ENCODE results near the gene ERC1.

Gene ERC1

GRCh38 chr12:990661-991349, at the start of gene ERC1:
ERC1 (plus strand) TSS chr12:991223; CDS start chr12:1027904, 36,681 bp downstream.
- in situ Hi-C loops (cut with HindIII; ENCODE audit: low sequenced_read_pairs) = no loop called here

DNA sequence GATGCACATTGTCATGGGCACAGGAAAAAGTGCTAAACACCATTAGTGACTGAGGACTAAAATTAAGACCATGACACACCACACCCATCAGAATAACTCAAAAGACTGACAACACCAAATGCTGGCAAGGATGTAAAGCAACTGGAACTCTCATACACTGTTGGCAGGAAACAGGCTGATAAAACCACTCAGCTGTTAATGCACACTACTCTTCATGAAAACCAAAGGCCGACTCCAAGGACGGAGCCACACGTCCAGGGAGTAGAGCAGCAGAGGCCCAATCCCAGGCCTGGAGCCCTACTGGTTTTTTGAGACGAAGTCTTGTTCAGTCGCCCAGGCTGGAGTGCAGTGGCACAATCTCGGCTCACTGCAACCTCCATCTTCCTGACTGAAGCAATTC, 48.0 kb upstream of the ERC1 start:
- in situ Hi-C loops (cut with HindIII; ENCODE audit: low sequenced_read_pairs) = no loop called here

GRCh38 chr12:944211-944610, 46.8 kb upstream of the ERC1 start:
- in situ Hi-C loops (cut with HindIII; ENCODE audit: low sequenced_read_pairs) = no loop called here

DNA sequence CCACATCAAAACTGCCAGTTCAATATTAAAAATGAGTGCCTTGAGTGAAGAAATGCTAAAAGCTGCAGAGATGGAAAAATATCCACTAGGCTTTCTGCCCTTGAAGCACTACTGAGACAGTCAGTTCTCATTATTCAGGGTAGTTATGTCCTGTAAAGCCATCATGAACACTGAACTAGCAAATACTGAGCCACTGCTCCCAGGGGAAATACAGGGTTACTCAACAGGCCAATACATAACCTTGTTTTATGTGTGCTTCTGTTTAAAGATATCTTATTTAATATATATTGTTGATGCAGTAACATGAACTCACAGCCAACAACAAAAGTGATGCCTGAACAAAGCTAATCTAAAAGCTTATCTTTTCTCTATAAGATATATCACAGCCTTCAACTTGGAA, 44.8 kb upstream of the ERC1 start:
- in situ Hi-C loops (cut with HindIII; ENCODE audit: low sequenced_read_pairs) = no loop called here

DNA sequence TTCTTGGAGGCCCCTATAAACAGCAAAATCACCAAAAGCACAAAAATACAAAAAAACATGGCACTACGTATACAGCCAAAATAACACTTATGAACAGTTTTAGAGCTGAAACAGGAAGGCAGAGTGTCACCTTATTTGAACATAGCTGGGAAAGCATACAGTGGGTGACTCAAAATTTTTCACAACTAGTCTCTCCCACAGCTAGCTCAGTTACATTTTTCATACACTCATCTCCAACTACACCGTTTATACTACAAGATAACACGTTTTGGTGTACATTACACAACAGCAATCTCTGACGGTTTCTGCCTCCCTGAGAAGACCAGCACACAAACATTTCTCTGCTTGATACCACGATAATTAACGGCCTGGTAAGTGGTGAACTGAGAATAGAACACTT, 44.4 kb upstream of the ERC1 start:
- in situ Hi-C loops (cut with HindIII; ENCODE audit: low sequenced_read_pairs) = no loop called here

GRCh38 chr12:948238-948637, 42.8 kb upstream of the ERC1 start:
- in situ Hi-C loops (cut with HindIII; ENCODE audit: low sequenced_read_pairs) = no loop called here

DNA sequence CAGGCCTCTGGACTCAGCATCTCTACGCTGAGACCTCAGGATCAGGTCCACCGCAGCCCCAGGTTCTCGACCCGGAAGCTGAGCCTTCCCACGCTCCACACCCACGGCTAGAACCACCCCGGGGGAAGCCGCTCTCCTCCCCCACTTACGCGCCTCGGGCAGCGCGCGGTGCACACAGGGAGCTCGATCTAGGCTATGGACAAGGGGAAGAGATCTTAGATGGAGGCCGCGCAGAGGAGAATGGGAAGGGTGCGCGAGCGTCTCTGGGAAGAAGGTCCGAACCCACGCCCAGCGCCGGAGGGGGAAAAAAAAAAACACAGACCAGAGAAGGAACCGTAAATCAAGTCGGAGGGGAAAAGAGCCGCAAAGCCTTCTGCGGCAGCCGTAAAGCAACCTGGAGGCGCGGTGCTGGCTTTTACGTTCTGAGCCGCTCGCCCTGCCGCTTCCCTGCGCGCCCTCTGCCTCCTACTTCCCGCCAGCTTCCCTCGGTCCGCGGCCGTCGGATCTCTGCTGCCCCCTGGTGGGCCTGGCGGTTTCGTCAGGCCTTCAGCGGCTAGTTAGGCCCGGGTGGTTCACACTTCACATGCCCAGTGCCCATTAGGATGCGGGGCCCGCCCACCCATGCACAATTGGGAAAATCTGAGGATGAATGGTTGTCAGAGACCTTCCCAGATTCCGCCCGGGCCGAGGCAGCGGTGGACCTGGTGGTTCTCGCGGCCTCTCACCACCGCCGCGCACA, 41.4 kb upstream of the ERC1 start, which contains the start of gene RAD52:
Gene RAD52 (minus strand): TSS at position 242 of the 739 bp plus-strand sequence. CDS start 16,636 bp downstream, outside the sequence.
- in situ Hi-C loops (cut with HindIII; ENCODE audit: low sequenced_read_pairs) = no loop called here

GRCh38 chr12:951176-951575, 39.8 kb upstream of the ERC1 start:
- in situ Hi-C loops (cut with HindIII; ENCODE audit: low sequenced_read_pairs) = no loop called here

DNA sequence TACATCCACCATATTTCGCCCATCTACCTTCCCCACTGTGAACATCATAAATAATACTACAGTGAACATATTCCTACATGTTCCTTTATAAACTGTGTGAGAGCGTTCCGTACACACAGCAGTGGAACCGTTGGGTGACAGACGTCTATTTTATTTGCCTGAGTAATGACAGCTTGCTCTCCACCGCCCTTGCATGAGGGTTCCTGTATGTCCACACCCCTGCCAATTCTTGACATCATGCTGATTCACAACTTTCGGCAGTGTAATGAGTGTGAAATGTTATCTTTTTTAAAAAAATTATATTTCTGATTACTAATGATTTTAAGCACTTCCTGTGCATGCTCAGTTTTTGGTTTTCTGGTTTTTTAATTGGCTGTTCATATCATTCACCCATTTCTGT, 37.2 kb upstream of the ERC1 start:
- in situ Hi-C loops (cut with HindIII; ENCODE audit: low sequenced_read_pairs) = no loop called here

DNA sequence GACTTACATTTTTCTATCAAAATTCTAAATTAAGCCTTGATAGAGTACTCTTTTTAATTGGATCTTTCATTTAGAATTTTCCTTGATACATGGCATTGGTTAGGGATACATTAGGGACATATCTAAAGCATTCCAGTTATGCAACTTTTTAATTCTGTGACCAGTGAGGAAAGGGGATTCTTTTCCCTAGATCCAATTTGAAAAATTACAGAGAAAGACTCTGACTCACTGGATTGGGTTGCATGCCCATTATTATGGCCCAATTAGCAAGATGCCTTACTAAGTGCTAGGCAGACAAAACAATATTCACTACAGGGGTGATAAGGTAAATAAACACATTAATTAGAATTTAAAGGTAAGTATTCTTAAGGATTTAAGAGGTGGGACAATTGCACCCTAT, 36.3 kb upstream of the ERC1 start:
- in situ Hi-C loops (cut with HindIII; ENCODE audit: low sequenced_read_pairs) = no loop called here

GRCh38 chr12:955939-956338, 35.1 kb upstream of the ERC1 start:
- in situ Hi-C loops (cut with HindIII; ENCODE audit: low sequenced_read_pairs) = no loop called here

- in situ Hi-C loops (cut with HindIII; ENCODE audit: low sequenced_read_pairs) = no loop called here
Measured at GRCh38 chr12:958588-959123, 32.4 kb upstream of the ERC1 start.

GRCh38 chr12:966724-967123, 24.3 kb upstream of the ERC1 start:
- in situ Hi-C loops (cut with HindIII; ENCODE audit: low sequenced_read_pairs) = no loop called here

DNA sequence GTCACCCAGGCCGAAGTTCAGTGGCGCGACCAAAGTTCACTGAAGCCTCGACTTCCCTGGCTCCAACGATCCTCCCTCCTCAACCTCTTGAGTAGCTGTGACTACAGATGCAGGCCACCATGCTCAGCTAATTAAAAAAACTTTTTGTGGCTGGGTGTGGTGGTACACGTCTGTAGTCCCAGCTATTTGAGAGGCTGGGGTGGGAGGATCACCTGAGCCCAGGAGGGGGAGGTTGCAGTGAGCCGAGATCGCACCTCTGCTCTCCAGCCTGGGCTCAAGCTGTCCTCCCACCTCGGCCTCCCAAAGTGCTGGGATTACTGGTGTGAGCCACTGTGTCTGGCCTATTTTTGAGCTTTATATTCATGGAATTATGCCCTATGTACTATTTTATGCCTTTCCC, 23.4 kb upstream of the ERC1 start:
- in situ Hi-C loops (cut with HindIII; ENCODE audit: low sequenced_read_pairs) = no loop called here

DNA sequence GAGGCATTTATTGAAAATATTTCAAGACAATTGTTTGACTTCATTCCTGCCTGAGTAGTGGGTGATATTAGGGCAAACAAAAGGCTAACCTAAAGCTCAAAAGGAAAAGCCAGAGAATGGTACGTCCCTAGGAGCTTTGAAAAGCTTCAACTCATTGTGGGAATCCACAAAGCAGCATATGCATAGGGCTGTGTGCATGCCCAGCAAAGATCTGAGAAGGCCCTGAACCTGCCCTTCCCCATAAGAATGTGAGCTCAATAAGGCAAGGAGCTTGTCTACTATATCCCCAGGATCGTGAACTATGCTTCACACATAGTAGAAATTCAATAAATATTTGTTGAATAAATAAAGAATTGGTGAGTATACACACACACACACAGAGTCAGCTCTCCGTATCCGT, 22.5 kb upstream of the ERC1 start:
- in situ Hi-C loops (cut with HindIII; ENCODE audit: low sequenced_read_pairs) = no loop called here

GRCh38 chr12:969821-970220, 21.2 kb upstream of the ERC1 start:
- in situ Hi-C loops (cut with HindIII; ENCODE audit: low sequenced_read_pairs) = no loop called here

GRCh38 chr12:971991-972390, 19.0 kb upstream of the ERC1 start:
- in situ Hi-C loops (cut with HindIII; ENCODE audit: low sequenced_read_pairs) = no loop called here

- in situ Hi-C loops (cut with HindIII; ENCODE audit: low sequenced_read_pairs) = no loop called here
Measured at GRCh38 chr12:974271-974862, 16.7 kb upstream of the ERC1 start.

DNA sequence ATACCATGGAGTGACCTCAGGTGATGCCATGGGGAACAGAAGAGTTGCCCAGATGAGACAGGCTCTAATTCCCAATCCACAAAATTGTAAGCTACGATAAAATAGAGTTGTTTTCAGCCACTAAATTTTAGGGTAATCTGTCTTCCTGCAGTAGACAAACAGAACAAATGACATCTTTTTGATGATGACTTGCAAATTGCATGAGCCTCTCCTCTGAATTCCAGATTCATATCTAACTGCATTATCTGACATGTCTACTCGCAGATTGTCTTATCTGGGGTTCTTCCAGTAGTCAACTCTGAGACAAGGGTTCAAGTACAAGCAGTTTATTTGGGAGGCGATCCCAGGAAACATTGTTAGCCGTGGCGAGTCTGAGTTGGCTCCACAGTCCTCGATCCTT, 14.4 kb upstream of the ERC1 start:
- in situ Hi-C loops (cut with HindIII; ENCODE audit: low sequenced_read_pairs) = no loop called here

- in situ Hi-C loops (cut with HindIII; ENCODE audit: low sequenced_read_pairs) = no loop called here
Measured at GRCh38 chr12:977156-977555, 13.9 kb upstream of the ERC1 start.

- in situ Hi-C loops (cut with HindIII; ENCODE audit: low sequenced_read_pairs) = no loop called here
Measured at GRCh38 chr12:979349-979748, 11.7 kb upstream of the ERC1 start.
